LNCaP clone FGC (cell line): ENCODE results near the gene S100B.

Experiments used
- DNase-seq: peaks from one replicate; pipeline ENCODE4 v3.0.0-alpha.2; 2011; ENCODE audit warnings: low read depth
- H3K4me3 ChIP-seq: 2 replicates; pipeline ENCODE4 v1.5.1; 2011; ENCODE audit warnings: mild to moderate bottlenecking, low read depth, low read length, control low read depth
- CTCF ChIP-seq: IDR thresholded peaks from 2 replicates; pipeline ENCODE4 v1.5.1; 2012; ENCODE audit warnings: mild to moderate bottlenecking; ENCODE audit not compliant: control insufficient read depth, insufficient read depth; ENCODE audit errors: extremely low read depth

The S100B gene

GRCh38 chr21:46555225-46555617, 49.7 kb downstream of the S100B start:
- no peak overlapping the region for H3K4me3 ChIP-seq
- TF ChIP-seq CTCF, result no peak
- DNase-seq, result no peak

GRCh38 chr21:46554431-46555224, 50.3 kb downstream of the S100B start:
- no peak for DNase-seq

GRCh38 chr21:46553993-46554392, 50.9 kb downstream of the S100B start:
- DNase-seq, result no peak
- no peak for TF ChIP-seq CTCF
- H3K4me3 ChIP-seq, result no peak overlapping the region

More at GRCh38 chr21:46554431-46555224, 50.3 kb downstream of the S100B start:
- H3K4me3 ChIP-seq, result no peak overlapping the region
- no peak for TF ChIP-seq CTCF

GRCh38 chr21:46552865-46553379, 52.0 kb downstream of the S100B start:
- DNase-seq, result no peak
- no peak overlapping the region for H3K4me3 ChIP-seq
- no peak for TF ChIP-seq CTCF

- no peak overlapping the region for H3K4me3 ChIP-seq
- DNase-seq, result no peak
- TF ChIP-seq CTCF, result no peak
Measured at GRCh38 chr21:46552274-46552673, 52.6 kb downstream of the S100B start.

GRCh38 chr21:46551636-46552241, 53.1 kb downstream of the S100B start:
- TF ChIP-seq CTCF, result no peak
- no peak overlapping the region for H3K4me3 ChIP-seq
- no peak for DNase-seq
